ENCODE results near the gene FAM186B.

Gene FAM186B

GRCh38 chr12:49549735-49550692 is 55.4 kb downstream of the FAM186B start:
- H3K4me1 ChIP-seq (ENCODE audit: insufficient read depth, low read length) = no peaks in the 10 kb centered on the region

DNA sequence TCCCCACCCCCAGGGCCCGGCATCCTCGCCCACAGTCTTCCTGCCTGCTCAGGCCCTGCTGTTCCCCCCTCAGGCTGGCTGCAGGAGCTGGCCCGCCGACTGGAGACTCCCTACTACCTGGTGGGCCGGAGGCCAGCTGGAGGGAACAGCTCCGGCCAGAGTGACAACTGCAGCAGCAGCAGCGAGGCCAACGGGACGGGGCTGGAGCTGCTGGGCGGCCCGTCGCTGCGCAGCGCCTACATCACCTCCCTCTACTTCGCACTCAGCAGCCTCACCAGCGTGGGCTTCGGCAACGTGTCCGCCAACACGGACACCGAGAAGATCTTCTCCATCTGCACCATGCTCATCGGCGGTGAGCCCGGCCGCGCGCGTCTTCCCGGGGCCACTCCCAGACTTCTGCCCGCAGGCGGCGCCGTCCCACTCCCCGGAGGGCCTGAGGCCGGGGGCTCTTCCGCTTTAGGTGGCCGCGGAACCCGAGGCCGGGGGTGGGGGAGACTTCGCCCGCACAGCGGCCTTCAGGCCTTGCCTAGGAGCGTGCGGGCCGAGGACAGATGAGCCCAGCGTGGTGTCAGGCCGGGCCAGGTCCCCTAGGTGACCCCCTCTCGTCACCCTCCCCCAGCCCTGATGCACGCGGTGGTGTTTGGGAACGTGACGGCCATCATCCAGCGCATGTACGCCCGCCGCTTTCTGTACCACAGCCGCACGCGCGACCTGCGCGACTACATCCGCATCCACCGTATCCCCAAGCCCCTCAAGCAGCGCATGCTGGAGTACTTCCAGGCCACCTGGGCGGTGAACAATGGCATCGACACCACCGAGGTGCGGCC is 56.4 kb downstream of the FAM186B start:
- Histone ChIP-seq H3K4me1 (ENCODE audit: insufficient read depth, low read length) (peaks cover 4% of the 10 kb centered on the region), H3K9me3 (ENCODE audit: control insufficient read depth, insufficient read depth, low read length) (no peaks in the 10 kb centered on the region), H3K36me3 (ENCODE audit: insufficient read depth, low read length) (no peaks in the 10 kb centered on the region), H3K9ac (ENCODE audit: low read depth, low read length) (peak overlapping the region; percentile 29; the same call in 1 of the 2 replicates)

More at GRCh38 chr12:49549735-49550692, 55.4 kb downstream of the FAM186B start:
- H3K9me3 ChIP-seq (ENCODE audit: control insufficient read depth, insufficient read depth, low read length) = no peaks in the 10 kb centered on the region
- no peak overlapping the region for H3K9ac ChIP-seq (ENCODE audit: low read depth, low read length)
- H3K36me3 ChIP-seq (ENCODE audit: insufficient read depth, low read length) = no peaks in the 10 kb centered on the region

- peaks cover 4% of the 10 kb centered on the region for H3K4me1 ChIP-seq (ENCODE audit: insufficient read depth, low read length)
- no peak overlapping the region; the same call in 1 of the 2 replicates for H3K9ac ChIP-seq (ENCODE audit: low read depth, low read length)
- no peaks in the 10 kb centered on the region for H3K9me3 ChIP-seq (ENCODE audit: control insufficient read depth, insufficient read depth, low read length)
- H3K36me3 ChIP-seq (ENCODE audit: insufficient read depth, low read length) = no peaks in the 10 kb centered on the region
Measured at GRCh38 chr12:49548481-49548821, 57.0 kb downstream of the FAM186B start.

- no peaks in the 10 kb centered on the region for H3K9me3 ChIP-seq (ENCODE audit: control insufficient read depth, insufficient read depth, low read length)
- no peak overlapping the region for H3K9ac ChIP-seq (ENCODE audit: low read depth, low read length)
- no peaks in the 10 kb centered on the region for H3K36me3 ChIP-seq (ENCODE audit: insufficient read depth, low read length)
- peaks cover 4% of the 10 kb centered on the region for H3K4me1 ChIP-seq (ENCODE audit: insufficient read depth, low read length)
Measured at GRCh38 chr12:49547090-49547690, 58.2 kb downstream of the FAM186B start.

DNA sequence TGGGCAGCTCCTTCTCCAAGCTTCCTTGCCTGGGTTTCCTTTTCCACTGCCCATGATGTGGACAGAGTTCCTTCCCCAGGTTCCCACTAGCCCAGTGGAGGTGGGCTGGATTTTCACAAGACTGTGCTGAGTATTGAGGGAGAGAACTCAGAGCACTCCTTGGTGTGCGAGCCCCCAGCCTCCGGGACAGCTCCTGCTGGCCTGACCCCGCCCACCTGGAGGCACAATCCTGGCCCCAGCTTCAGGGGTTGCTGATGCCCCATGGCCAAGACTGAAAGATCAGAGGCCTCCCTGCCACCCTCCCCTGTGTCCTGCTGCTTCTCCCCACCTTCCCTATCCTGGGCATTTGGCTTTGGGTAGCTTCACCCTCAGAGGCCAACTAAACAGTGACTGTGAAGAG is 59.0 kb downstream of the FAM186B start:
- Histone ChIP-seq H3K9me3 (ENCODE audit: control insufficient read depth, insufficient read depth, low read length) (no peaks in the 10 kb centered on the region), H3K4me1 (ENCODE audit: insufficient read depth, low read length) (peaks cover 4% of the 10 kb centered on the region), H3K9ac (ENCODE audit: low read depth, low read length) (no peak overlapping the region), H3K36me3 (ENCODE audit: insufficient read depth, low read length) (no peaks in the 10 kb centered on the region)

GRCh38 chr12:49545815-49546214 is 59.6 kb downstream of the FAM186B start:
- no peaks in the 10 kb centered on the region for H3K9me3 ChIP-seq (ENCODE audit: control insufficient read depth, insufficient read depth, low read length)
- H3K4me1 ChIP-seq (ENCODE audit: insufficient read depth, low read length) = peaks cover 4% of the 10 kb centered on the region
- no peaks in the 10 kb centered on the region for H3K36me3 ChIP-seq (ENCODE audit: insufficient read depth, low read length)
- no peak overlapping the region for H3K9ac ChIP-seq (ENCODE audit: low read depth, low read length)

- Histone ChIP-seq H3K4me1 (ENCODE audit: insufficient read depth, low read length) (peaks cover 11% of the 10 kb centered on the region), H3K36me3 (ENCODE audit: insufficient read depth, low read length) (no peaks in the 10 kb centered on the region), H3K9me3 (ENCODE audit: control insufficient read depth, insufficient read depth, low read length) (no peaks in the 10 kb centered on the region), H3K9ac (ENCODE audit: low read depth, low read length) (peak overlapping the region; percentile 31; the same call in 1 of the 2 replicates)
Measured at GRCh38 chr12:49543914-49544815, 61.3 kb downstream of the FAM186B start.

DNA sequence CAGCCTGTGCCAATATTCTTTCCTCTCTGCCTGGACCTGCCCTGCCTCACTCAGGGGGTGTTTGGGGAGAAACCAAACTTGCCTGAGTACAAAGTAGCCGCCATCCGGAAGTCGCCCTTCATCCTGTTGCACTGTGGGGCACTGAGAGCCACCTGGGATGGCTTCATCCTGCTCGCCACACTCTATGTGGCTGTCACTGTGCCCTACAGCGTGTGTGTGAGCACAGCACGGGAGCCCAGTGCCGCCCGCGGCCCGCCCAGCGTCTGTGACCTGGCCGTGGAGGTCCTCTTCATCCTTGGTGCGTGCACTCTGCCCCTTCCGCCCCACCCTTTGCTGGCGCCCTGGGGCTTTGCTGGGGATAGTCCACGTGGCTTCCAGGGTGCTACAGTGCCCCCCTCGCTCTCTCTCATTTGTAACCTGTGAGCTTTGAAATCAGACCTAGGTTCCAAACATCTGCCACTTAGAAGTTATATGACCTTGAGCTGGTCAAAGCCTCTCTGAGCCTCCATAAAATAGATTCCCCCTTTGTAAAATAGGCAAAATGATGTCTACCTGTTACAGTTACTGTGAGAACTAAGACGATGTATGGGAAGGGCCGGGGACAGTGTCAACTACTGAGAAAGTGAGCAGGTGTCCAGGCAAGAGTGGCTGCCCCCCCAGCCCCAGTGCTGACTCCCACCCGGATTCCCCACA is 62.1 kb downstream of the FAM186B start:
- Histone ChIP-seq H3K36me3 (ENCODE audit: insufficient read depth, low read length) (no peaks in the 10 kb centered on the region), H3K9me3 (ENCODE audit: control insufficient read depth, insufficient read depth, low read length) (no peaks in the 10 kb centered on the region), H3K9ac (ENCODE audit: low read depth, low read length) (no peak overlapping the region; the same call in 1 of the 2 replicates), H3K4me1 (ENCODE audit: insufficient read depth, low read length) (peaks cover 11% of the 10 kb centered on the region)

- H3K9me3 ChIP-seq (ENCODE audit: control insufficient read depth, insufficient read depth, low read length) = no peaks in the 10 kb centered on the region
- peaks cover 11% of the 10 kb centered on the region for H3K4me1 ChIP-seq (ENCODE audit: insufficient read depth, low read length)
- no peaks in the 10 kb centered on the region for H3K36me3 ChIP-seq (ENCODE audit: insufficient read depth, low read length)
- H3K9ac ChIP-seq (ENCODE audit: low read depth, low read length) = no peak overlapping the region
Measured at GRCh38 chr12:49542592-49543160, 62.8 kb downstream of the FAM186B start.

DNA sequence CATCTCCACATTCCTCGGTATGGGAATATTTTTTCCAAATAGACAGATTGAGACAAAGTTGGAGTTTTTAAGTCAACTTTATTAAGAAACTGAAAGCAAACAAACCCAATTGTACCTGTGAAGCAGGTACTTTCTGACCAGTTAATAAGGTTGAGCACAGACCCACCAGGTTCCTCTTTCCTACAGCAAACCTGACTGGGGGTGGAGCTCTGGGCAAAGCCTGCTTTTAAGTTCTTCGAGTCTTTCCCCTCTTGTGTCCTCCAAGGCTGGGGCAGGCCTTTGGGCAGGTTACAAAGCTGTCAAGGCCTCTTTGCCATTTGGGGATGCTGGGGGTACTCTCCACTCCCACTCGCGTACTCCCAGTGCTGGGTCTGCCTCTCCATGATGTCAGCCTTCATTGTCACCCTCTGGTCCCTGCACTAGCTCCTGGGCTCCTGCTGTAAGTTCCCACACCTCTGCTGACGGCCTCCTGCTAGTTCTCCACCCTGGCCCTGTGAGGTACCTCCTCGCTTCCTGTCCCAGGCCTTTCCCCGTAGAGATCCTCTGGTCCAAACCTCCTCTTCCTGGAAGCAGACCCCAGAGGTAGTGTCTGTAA is 63.4 kb downstream of the FAM186B start:
- H3K36me3 ChIP-seq (ENCODE audit: insufficient read depth, low read length) = no peaks in the 10 kb centered on the region
- no peaks in the 10 kb centered on the region for H3K9me3 ChIP-seq (ENCODE audit: control insufficient read depth, insufficient read depth, low read length)
- H3K4me1 ChIP-seq (ENCODE audit: insufficient read depth, low read length) = peaks cover 14% of the 10 kb centered on the region
- H3K9ac ChIP-seq (ENCODE audit: low read depth, low read length) = no peak overlapping the region

GRCh38 chr12:49541140-49541861 is 64.1 kb downstream of the FAM186B start:
- Histone ChIP-seq H3K4me1 (ENCODE audit: insufficient read depth, low read length) (peaks cover 14% of the 10 kb centered on the region), H3K36me3 (ENCODE audit: insufficient read depth, low read length) (no peaks in the 10 kb centered on the region), H3K9ac (ENCODE audit: low read depth, low read length) (no peak overlapping the region)

More at GRCh38 chr12:49541140-49541861, 64.1 kb downstream of the FAM186B start:
- no peaks in the 10 kb centered on the region for H3K9me3 ChIP-seq (ENCODE audit: control insufficient read depth, insufficient read depth, low read length)

Measured in ES-I3 (cell line).